GM21529 (cell line): ENCODE results near the gene HS6ST1.

Experiments used
- ATAC-seq: cut with Tn5 transposase; IDR thresholded peaks from one replicate; pipeline ENCODE4 v1.9.1; 2021; ENCODE audit not compliant: unreplicated experiment

The HS6ST1 gene

GRCh38 chr2:128300151-128301020 is 18.3 kb downstream of the HS6ST1 start:
- ATAC-seq: no peak

DNA sequence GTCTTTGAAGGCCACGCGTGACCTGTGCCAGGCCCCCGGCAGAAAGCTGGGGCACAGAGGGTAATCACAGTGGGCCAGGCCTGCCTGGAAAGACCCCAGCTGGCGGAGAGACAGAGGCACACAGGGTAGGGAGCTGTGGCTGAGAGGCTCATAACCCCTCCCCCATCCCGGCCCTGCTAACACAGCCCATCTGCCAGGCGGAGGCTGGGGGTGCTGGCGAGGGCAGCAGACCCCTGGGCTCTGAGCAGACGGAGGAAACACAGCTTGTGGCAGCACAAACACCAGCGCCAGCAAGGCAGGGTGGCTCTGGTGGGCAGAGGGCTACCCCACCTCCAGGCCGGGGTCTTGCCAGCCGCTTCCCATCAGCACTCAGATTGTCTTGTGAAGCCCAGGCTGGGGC is 19.0 kb downstream of the HS6ST1 start:
- ATAC-seq: no peak

GRCh38 chr2:128298846-128299507 is 19.7 kb downstream of the HS6ST1 start:
- no peak for ATAC-seq

- no peak for ATAC-seq
These were observed 20.4 kb downstream of the HS6ST1 start for GRCh38 chr2:128298286-128298685.

GRCh38 chr2:128293870-128294455 is 24.7 kb downstream of the HS6ST1 start:
- ATAC-seq: no peak

DNA sequence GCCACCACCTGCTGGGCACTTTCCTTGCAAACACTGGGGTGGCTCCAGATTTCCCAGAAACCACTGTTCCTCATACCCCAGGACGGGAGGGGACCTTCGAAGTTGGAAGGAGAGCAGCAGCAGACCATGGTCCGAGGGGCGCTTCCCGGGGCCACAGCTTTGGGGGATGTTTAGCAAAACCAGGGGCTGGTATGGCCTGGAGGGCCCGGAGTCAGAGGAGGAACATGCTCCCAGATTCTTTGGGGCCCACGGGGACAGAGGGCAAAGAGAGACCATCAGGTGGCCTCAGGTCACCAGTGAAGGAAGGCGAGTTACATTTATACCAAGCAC is 25.3 kb downstream of the HS6ST1 start:
- no peak for ATAC-seq

DNA sequence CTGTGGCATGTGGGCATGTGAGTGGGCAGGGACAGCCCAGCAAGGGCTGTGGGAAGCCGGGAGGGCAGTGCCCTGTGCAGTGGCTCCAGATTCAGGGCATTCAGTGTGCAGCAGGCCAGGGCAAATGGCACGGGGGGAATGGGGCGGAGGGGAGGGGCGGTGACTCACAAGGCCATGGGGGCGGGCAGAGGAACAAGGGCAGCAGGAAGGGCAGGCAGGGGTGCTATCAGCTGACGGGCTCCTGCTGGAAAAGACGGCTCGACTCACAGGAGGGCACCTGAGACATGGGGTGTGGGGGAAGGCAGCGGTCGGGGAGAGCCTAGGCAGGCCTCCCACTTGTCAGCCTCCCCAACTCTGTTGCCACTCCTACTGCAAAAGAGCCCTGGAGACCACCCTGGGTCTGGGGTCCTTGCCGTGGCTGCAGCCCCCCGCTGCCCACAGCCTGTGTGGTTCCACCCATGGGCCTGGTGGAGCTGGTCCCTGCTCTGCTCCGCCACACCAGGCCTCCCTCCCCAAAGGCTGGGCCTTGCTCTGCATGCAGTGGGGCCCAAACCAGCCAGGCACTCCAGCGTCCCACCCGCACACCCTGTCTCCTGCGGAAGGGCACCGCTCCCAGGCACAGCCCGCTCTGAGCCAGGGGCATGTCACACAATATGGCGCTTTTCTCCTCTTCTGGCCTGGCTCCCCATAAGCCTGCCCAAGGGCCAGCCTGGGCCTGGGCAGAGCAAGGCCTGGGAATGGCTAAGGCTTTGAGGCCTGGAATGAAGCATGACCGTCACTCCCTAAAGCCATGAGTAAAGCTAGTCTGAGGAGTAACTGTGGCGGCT is 25.9 kb downstream of the HS6ST1 start:
- no peak for ATAC-seq

GRCh38 chr2:128291844-128292598 is 26.6 kb downstream of the HS6ST1 start:
- ATAC-seq: no peak

- ATAC-seq: no peak
These were observed 27.4 kb downstream of the HS6ST1 start for GRCh38 chr2:128291161-128291843.

- no peak for ATAC-seq
These were observed 28.3 kb downstream of the HS6ST1 start for GRCh38 chr2:128290356-128290755.

GRCh38 chr2:128289439-128289838 is 29.2 kb downstream of the HS6ST1 start:
- no peak for ATAC-seq

DNA sequence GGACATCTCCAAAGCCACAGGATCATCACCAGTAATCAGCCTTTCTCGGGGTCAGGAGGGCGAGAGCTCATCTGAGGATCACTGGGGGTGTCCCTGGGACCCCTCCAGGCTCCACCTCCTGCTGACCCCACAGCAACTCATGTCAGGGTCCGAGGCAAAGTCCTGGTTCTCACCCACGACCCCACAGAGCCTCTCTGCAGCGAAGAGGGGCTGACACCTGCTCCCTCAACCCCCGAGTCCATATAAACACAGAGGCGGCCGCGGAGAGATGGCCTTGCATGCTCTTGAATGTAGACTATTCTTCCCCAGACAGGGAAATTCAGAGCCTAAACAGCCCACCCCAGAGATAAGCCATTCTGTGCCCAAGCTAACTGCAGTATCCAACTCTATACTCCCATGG is 29.9 kb downstream of the HS6ST1 start:
- ATAC-seq: no peak

DNA sequence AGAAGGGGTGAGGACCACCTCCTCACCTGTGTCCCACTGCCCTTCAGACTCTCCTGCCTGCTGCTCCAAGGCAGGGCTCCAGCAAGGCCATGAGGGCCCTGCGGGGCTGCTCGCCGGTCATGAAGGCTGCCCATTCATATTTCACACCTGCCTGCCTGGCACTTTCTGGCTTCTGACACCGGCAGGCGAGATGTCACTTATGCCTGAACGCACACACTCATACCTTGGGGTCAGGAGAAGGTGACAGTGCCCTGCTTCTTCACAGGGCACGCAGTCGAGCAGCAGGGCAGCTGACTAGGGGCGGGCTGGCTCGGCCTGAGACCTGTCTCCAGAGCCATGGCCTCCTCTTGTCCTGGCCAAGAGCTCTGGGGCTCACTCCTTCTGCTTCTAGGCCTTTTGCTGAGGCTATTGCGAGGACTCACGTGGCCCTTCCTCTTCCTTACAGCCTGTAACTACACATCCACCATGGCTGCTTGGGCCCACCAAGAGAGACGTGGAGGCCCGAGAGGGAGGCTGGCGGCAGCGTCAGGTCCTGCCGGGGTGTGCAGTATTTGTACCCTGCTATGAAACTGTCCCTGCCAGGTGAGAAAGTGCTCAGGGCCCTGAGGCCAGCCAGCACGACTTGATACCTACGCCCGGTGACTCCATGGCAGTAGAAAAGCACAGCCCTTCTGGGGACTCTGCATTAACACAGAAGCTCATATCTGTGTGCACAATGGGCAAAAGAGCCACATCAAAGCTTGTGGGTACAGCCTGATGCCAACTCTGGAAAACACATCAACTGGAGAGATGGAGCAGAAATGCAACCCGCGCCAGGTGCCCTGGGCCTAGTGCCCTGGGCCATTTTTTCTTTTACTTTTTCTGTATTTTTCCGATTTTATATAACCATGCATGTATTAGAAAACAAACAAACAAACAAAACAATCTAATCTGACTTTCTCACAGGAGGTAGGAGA is 30.6 kb downstream of the HS6ST1 start:
- no peak for ATAC-seq

DNA sequence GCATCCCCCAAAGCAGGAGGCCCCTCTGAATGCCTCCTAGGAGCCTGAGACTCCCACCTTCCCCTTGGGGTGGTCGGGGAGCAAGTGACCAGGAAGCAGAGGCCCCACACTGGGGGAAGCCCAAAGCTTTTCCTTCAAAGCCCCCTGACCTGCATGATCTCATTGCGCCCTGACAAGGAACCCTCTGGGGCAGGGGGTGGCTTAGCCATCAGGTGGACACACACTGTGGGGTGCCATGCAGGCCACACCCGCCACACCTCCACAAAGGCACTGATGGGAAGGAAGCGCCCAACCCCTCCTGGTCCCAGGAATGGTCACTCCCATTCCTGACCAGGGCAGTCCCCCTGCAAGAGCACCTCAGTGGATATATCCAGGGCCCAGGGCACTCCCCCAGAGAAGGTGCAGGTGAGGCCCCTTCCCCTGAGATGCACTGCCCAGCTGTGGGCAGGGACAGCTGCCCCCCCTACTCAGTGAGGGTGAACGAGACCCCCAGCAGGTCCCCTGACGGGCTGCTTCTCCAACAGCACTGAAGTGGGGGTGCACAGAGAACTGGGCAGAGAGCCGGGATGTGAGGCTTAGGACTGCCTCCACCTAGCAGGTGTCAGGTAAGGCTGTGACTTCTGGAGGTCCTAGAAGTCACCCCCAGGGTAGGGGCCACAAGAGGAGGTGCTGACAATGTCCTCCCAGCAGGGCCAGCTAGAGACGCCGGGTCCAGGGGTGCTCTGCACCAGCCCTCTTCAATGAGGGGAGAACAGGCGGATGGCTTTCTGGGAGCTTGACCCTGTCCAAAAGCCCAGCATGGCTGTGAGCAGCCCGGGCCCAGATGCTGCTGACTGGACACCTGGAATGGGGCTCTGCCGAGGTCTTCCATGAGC is 31.5 kb downstream of the HS6ST1 start:
- ATAC-seq: no peak

GRCh38 chr2:128286011-128286721 is 32.5 kb downstream of the HS6ST1 start:
- ATAC-seq: no peak

DNA sequence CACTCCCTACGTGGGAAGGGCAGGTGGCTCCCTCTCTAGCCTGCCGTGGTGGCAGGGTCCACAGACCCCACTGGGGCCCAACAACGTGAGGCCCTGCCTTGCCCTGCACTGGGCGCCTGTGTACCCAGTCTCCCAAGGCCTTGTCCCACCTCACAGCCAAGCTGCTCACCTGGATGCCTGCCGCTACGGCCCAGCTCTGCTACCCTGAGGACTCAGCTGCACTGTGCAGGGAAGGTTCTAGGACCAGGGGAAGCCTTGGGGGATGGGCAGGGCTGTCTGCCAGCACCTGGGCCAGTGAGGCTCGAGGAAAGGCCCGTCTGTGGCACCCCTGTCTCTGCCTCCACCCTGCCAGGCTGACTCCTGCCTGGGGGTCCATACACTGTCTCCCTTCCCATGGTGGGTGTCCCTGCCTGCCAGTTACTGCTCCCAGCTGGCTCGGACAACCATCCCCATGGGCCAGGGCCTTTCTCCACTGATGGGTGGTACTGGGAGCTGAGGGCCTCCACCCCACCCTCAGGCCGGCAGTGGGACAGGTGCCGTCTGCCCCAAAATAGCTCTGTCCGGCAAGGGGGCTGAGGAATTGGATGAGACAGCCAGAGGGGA is 33.2 kb downstream of the HS6ST1 start:
- no peak for ATAC-seq

- no peak for ATAC-seq
These were observed 33.8 kb downstream of the HS6ST1 start for GRCh38 chr2:128284841-128285240.
